Stimulated activated naive CD8-positive, alpha-beta T cell treated with anti-CD3 and anti-CD28 coated beads, Interleukin-15, amount 100 ng/mL, for 72 hours (primary cell): Measurements from ENCODE around the gene RINT1.
"Not testable (repeated sequence)": the region's sequence is repeated elsewhere in the genome, so short reads cannot be mapped to it uniquely, and the experiment has no call there.

Experiments
- ATAC-seq: fragments of 150-1000 bp; cut with Tn5 transposase; 2 replicates; pipeline ENCODE4 v1.10.0; 2021; ENCODE audit warnings: mild to moderate bottlenecking, moderate library complexity
- DNase-seq, 2 donors: peaks; one replicate each; pipeline ENCODE4 v3.0.0; 2021 to 2022
- H3K27ac Mint-ChIP-seq, 2 donors: one replicate each; pipeline ENCODE4 v1.8.0; 2022; ENCODE audit warnings: mild to moderate bottlenecking in 2 of 2, mixed read lengths in 2 of 2, moderate library complexity in 2 of 2
- H3K27me3 Mint-ChIP-seq: one replicate; pipeline ENCODE4 v1.8.0; 2022; ENCODE audit warnings: mixed read lengths
- H3K4me1 Mint-ChIP-seq: one replicate; pipeline ENCODE4 v1.8.0; 2022; ENCODE audit warnings: mild to moderate bottlenecking, mixed read lengths
- H3K4me3 Mint-ChIP-seq, 2 donors: one replicate each; pipeline ENCODE4 v1.8.0; 2022; ENCODE audit warnings: mild to moderate bottlenecking in 2 of 2, mixed read lengths in 2 of 2, moderate library complexity in 1 of 2
- H3K9me3 Mint-ChIP-seq, 2 donors: one replicate each; pipeline ENCODE4 v1.8.0; 2022; ENCODE audit warnings: mixed read lengths in 2 of 2

Gene RINT1

GRCh38 chr7:105521717-105522463 is 10.1 kb upstream of the RINT1 start, which contains the start of gene PUS7:
PUS7 (minus strand) TSS chr7:105522271; CDS start chr7:105508512, 13,759 bp downstream.
- H3K9me3 Mint-ChIP-seq: no peaks in the 10 kb centered on the region
- peak within 1 kb of the TSS; percentile 97 to 98 for H3K4me3 Mint-ChIP-seq
- peak; percentile 92 for ATAC-seq
- H3K4me1 Mint-ChIP-seq: peaks cover 37% of the 10 kb centered on the region
- no peaks in the 10 kb centered on the region for H3K27me3 Mint-ChIP-seq
- H3K27ac Mint-ChIP-seq: peak within 1 kb of the TSS; percentile 67 to 93
- DNase-seq: peak; percentile 75 to 80

DNA sequence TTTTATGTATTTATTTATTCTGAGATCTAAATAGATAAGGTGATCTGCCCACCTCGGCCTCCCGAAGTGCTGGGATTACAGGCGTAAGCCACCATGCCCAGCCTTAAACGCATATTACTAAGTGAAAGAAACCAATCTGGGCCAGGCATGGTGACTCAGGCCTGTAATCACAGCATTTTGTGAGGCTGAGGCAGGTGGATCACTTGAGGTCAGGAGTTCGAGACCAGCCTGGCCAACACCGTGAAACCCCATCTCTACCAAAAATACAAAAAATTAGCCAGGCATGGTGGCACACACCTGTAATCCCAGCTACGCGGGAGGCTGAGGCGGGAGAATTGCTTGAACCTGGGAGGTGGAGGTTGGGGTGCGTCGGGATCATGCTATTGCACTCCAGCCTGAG is 7.6 kb upstream of the RINT1 start:
- not testable (repeated sequence) for H3K4me3 Mint-ChIP-seq, H3K9me3 Mint-ChIP-seq, DNase-seq, H3K27ac Mint-ChIP-seq, H3K27me3 Mint-ChIP-seq, ATAC-seq
- H3K4me1 Mint-ChIP-seq: peaks cover 29% of the 10 kb centered on the region

DNA sequence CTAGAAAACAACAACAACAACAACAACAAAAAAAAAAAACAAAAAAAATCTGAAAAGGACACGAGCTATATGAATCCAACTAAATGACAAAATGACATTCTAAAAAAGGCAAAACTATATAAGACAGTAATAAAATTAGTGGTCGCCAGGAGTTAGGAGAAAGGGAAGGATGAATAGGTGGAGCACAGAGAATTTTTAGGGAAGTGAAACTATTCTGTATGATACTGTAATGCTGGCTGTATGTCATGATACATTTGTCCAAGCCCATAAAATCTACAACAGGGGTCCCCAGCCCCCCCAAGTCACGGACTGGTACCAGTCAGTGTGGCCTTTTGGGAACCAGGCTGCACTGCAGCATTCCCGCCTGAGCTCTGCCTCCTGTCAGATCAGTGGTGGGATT is 7.2 kb upstream of the RINT1 start:
- Mint-ChIP-seq H3K27ac (no peak overlapping the region), H3K9me3 (no peaks in the 10 kb centered on the region), H3K4me3 (no peak overlapping the region), H3K27me3 (no peaks in the 10 kb centered on the region), H3K4me1 (peaks cover 25% of the 10 kb centered on the region)
- DNase-seq (no peak), ATAC-seq (no peak)

DNA sequence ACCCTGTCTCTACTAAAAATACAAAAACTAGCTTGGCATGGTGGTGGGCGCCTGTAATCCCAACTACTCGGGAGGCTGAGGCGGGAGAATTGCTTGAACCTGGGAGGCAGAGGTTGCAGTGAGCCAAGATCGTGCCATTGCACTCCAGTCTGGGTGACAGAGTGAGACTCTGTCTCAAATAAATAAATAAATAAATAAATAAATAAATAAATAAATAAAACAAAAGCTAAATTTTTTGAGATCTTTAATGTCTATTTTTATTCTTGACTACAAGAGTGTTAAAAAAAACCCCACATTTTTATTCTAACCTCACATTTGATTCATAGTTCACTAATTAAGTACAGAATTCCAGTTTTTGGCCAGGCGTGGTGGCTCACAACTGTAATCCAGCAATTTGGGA is 4.3 kb upstream of the RINT1 start:
- H3K9me3 Mint-ChIP-seq, DNase-seq, H3K4me3 Mint-ChIP-seq, H3K27me3 Mint-ChIP-seq, ATAC-seq: not testable (repeated sequence)
- Mint-ChIP-seq H3K27ac (peak overlapping the region in 1 of 2 donors; percentile 15), H3K4me1 (peaks cover 12% of the 10 kb centered on the region)

DNA sequence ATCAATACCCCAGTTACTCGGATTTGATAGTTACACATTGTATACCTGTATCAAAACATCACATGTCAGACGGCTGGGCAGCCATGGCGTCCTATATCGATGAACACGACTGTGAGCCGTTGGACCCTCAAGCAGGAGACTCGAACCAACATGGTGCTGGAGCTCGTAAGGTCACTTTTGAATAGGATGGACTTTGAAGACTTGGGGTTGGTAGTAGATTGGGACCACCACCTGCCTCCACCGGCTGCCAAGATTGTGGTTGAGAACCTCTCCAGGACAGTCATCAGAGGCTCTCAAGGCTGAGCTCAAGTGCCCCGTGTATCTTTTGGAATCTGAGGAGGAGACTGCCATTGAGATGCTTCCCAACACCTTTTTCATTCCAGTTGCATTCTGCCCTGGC is 1.9 kb upstream of the RINT1 start:
- Mint-ChIP-seq H3K4me3 (peak overlapping the region; percentile 31 to 32), H3K27me3 (no peaks in the 10 kb centered on the region)

GRCh38 chr7:105530546-105530945 is 1.5 kb upstream of the RINT1 start:
- ATAC-seq (no peak), DNase-seq (no peak)
- Mint-ChIP-seq H3K27ac (peak overlapping the region in 1 of 2 donors; percentile 76), H3K4me3 (peak overlapping the region; percentile 31 to 32), H3K4me1 (peaks cover 28% of the 10 kb centered on the region), H3K27me3 (no peaks in the 10 kb centered on the region), H3K9me3 (no peaks in the 10 kb centered on the region)

More for the DNA sequence above, 1.9 kb upstream of the RINT1 start:
- peak overlapping the region in 1 of 2 donors; percentile 76 for H3K27ac Mint-ChIP-seq
- DNase-seq: no peak
- H3K4me1 Mint-ChIP-seq: peaks cover 24% of the 10 kb centered on the region
- no peak for ATAC-seq
- no peaks in the 10 kb centered on the region for H3K9me3 Mint-ChIP-seq

DNA sequence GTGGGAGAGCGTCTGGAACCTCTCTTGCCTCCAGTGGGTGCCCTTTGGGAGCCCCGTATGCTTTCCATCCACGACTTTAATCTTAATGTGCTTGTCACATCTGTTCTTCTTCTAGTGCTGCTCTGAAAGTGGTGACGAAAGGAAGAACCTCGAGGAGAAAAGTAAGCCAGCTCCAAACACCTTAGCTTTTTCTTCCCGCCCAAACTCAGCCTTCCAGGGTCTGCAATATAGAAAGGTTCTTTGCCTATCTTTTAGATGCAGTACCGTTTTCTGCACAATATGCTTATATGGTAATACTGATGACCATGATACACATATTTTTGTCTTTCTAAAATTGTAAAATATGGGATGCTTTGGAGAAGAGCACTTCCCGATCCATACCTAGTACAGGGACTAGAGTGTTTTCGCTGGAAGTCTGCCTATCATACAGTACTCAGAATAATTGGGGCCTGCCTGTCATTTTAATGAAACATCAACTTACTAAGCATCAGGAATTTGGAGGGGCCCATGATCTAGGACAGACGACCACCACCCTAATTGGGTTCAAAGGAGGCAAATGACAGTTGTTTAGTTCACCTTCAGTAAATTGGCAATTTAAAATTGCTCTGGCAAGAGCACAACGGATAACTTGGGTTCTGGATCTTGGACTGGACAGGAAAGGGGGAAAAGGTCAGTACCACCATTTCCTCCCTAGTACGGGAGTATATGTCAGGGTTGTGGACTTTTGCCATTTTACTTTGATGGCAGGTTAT is 884 bp downstream of the RINT1 start:
- Mint-ChIP-seq H3K9me3 (no peaks in the 10 kb centered on the region), H3K27ac (peak overlapping the region; percentile 97 to 98), H3K4me3 (peak overlapping the region; percentile 80 to 98), H3K4me1 (peaks cover 29% of the 10 kb centered on the region), H3K27me3 (no peaks in the 10 kb centered on the region)
- no peak for ATAC-seq
- DNase-seq: no peak

DNA sequence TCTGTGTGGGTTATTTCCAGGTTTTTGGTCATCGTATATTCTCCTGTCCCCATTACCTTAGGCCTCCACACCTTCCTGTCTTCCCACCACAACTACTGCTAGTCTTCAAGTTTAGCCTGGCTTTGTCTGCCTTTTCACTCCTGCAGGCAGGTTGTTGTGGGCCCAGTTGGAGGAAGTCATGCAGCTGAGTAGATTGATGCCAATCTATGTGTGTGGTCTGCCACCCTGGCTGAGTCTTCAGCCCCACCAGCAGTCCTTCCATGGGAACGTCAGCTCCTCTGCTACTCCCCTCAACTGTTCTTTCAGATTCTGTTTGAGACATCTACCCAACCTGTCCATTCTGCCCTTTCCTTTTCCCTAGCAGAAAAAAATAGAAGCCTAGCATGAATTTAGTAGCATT is 6.3 kb downstream of the RINT1 start:
- H3K4me3 Mint-ChIP-seq: no peak overlapping the region
- ATAC-seq (no peak), DNase-seq (no peak)
- H3K4me1 Mint-ChIP-seq: peaks cover 16% of the 10 kb centered on the region
- no peaks in the 10 kb centered on the region for H3K27me3 Mint-ChIP-seq
- no peaks in the 10 kb centered on the region for H3K9me3 Mint-ChIP-seq
- H3K27ac Mint-ChIP-seq: no peak overlapping the region

DNA sequence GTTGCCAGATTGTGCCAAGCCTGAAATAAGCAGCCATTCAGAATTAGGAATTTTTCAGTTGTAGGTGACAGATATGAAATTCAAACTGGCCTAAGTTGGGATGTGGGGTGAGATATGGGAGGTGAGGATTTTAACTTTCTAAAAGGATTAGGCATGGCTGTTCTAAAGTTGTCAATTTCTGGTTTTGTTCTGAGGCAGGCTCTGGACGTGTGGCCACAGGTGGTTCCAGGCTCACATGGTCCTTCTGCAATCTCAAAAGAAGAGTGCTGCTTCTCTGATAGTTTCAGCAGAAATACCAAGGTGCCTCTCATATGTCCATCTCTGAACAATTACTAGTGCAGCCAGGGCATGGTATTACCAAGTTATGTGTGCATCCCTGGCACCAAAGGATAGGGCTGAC is 27.9 kb downstream of the RINT1 start:
- Mint-ChIP-seq H3K4me3 (no peak overlapping the region), H3K27me3 (no peaks in the 10 kb centered on the region), H3K27ac (no peak overlapping the region), H3K9me3 (no peaks in the 10 kb centered on the region), H3K4me1 (no peaks in the 10 kb centered on the region)
- DNase-seq: no peak
- no peak for ATAC-seq

DNA sequence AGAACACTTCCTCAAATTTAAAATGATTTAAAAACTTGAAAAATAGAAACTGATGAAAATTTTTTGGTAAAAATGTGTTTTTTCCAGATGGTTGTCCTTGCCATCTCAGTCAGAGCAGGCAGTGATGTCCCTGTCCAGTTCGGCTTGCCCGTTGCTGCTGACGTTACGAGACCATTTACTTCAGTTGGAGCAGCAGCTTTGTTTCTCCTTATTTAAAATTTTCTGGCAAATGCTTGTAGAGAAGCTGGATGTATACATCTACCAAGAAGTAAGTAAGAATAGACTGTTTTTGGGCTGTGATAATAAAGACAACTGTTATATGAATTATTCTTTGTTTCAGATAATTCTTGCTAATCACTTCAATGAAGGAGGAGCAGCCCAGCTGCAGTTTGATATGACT is 33.2 kb downstream of the RINT1 start:
- Mint-ChIP-seq H3K27me3 (no peaks in the 10 kb centered on the region), H3K4me3 (no peak overlapping the region), H3K9me3 (no peaks in the 10 kb centered on the region), H3K27ac (no peak overlapping the region), H3K4me1 (no peaks in the 10 kb centered on the region)
- DNase-seq: no peak
- ATAC-seq: no peak

- H3K4me1 Mint-ChIP-seq: no peaks in the 10 kb centered on the region
- DNase-seq (no peak), ATAC-seq (no peak)
- H3K27me3 Mint-ChIP-seq: no peaks in the 10 kb centered on the region
- no peak overlapping the region for H3K4me3 Mint-ChIP-seq
- no peak overlapping the region for H3K27ac Mint-ChIP-seq
- H3K9me3 Mint-ChIP-seq: no peaks in the 10 kb centered on the region
Measured at GRCh38 chr7:105567024-105567423, 35.0 kb downstream of the RINT1 start.

DNA sequence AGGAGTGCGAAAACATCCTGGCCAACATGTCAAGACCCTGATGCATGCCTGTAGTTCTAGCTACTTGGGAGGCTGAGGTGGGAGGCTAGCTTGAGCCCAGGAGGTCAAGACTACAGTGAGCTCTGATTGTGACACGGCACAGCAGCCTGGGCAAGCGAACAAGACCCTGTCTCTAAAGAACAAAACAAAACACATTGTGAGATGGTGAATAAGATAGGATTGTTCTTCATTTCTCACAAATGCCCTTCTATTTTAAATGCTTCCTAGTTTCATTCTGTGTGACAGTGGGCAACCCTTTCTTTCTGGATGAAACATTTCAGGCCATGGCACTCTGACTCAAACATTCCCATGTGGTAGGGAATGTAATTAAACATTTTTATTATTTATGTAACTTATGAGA is 35.8 kb downstream of the RINT1 start:
- Mint-ChIP-seq H3K4me1 (no peaks in the 10 kb centered on the region), H3K27ac (peak overlapping the region in 1 of 2 donors; percentile 42), H3K27me3 (no peaks in the 10 kb centered on the region), H3K9me3 (no peaks in the 10 kb centered on the region), H3K4me3 (no peak overlapping the region)
- DNase-seq (no peak), ATAC-seq (no peak)

DNA sequence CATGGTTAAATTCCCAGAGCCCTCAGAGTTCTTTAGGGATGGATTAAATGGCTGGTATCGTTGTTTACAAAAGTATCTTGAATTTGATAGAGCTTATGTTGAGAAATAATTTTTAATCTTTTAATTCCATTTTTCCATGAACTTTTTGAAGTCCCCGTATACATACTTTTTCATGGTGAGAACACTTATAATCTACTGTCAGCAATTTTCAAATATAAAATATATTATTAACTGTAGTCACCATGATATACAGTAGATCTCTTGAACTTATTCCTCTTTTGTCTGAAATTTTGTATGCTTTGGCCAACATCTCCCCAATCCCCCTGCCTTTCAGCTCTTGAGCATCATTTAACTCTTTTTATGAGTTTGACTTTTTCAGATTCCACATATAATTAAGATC is 39.9 kb downstream of the RINT1 start:
- Mint-ChIP-seq H3K27me3 (no peaks in the 10 kb centered on the region), H3K4me3 (no peak overlapping the region), H3K4me1 (no peaks in the 10 kb centered on the region), H3K9me3 (no peaks in the 10 kb centered on the region), H3K27ac (no peak overlapping the region)
- ATAC-seq: no peak
- DNase-seq: no peak

- peaks cover 3% of the 10 kb centered on the region for H3K27me3 Mint-ChIP-seq
- H3K9me3 Mint-ChIP-seq: no peaks in the 10 kb centered on the region
- peaks cover 9% of the 10 kb centered on the region for H3K4me1 Mint-ChIP-seq
- ATAC-seq: no peak
- H3K4me3 Mint-ChIP-seq: no peak overlapping the region
- no peak for DNase-seq
- H3K27ac Mint-ChIP-seq: no peak overlapping the region
Measured at GRCh38 chr7:105577251-105577650, 45.2 kb downstream of the RINT1 start.

DNA sequence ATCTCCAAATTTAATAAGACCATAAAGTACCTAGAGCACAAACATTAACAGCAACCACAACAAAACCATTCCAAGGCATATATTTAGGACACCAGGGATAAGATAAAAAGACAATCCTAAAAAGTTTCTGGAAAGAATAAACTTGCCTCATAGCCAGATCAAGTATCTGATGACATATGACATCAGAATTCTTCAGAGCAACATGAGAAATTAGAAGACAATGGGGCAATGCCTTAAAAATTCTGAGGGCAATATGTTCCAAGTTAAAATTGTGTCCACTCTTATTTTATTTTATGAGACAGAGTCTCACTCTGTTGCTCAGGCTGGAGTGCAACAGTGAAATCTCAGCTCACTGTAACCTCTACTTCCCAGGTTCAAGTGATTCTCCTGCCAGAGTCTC is 46.5 kb downstream of the RINT1 start:
- H3K27me3 Mint-ChIP-seq: peaks cover 6% of the 10 kb centered on the region
- H3K4me3 Mint-ChIP-seq: no peak overlapping the region
- ATAC-seq (no peak), DNase-seq (no peak)
- no peaks in the 10 kb centered on the region for H3K9me3 Mint-ChIP-seq
- H3K4me1 Mint-ChIP-seq: peaks cover 9% of the 10 kb centered on the region
- no peak overlapping the region for H3K27ac Mint-ChIP-seq

- H3K4me1 Mint-ChIP-seq: peaks cover 9% of the 10 kb centered on the region
- H3K27me3 Mint-ChIP-seq: peaks cover 6% of the 10 kb centered on the region
- peaks cover 4 to 8% of the 10 kb centered on the region in 2 donors for H3K9me3 Mint-ChIP-seq
- H3K27ac Mint-ChIP-seq: no peak overlapping the region
- DNase-seq (no peak), ATAC-seq (no peak)
- peak overlapping the region; percentile 12 to 84 for H3K4me3 Mint-ChIP-seq
Measured at GRCh38 chr7:105580022-105580740, 48.2 kb downstream of the RINT1 start.
